Endodermal cell (in vitro differentiated cells): ENCODE measurements around the gene PITPNM3. TPM values are rescaled to one million over a fixed set of nuclear protein-coding genes. Genes with fewer than 3 reads are reported as not detected.
"Not testable (repeated sequence)": the region's sequence is repeated elsewhere in the genome, so short reads cannot be mapped to it uniquely, and the experiment has no call there.

Source experiments
- DNase-seq: peaks from one replicate; pipeline ENCODE4 v3.0.0-alpha.2; 2017
- H3K27ac ChIP-seq: 2 replicates; pipeline ENCODE4 v1.5.1; 2013; ENCODE audit warnings: mild to moderate bottlenecking, low read depth, low read length, moderate library complexity
- H3K27me3 ChIP-seq: 2 replicates; pipeline ENCODE4 v1.6.1; 2013; ENCODE audit warnings: mild to moderate bottlenecking, low read length, moderate library complexity; ENCODE audit not compliant: insufficient read depth, control insufficient read depth, poor library complexity, severe bottlenecking
- H3K36me3 ChIP-seq: 2 replicates; pipeline ENCODE4 v1.7.0; 2013; ENCODE audit warnings: mild to moderate bottlenecking, low read length, moderate library complexity; ENCODE audit not compliant: control insufficient read depth, insufficient read depth
- H3K4me1 ChIP-seq: one replicate; pipeline ENCODE4 v1.7.0; 2013; ENCODE audit warnings: low read length; ENCODE audit not compliant: control insufficient read depth, insufficient read depth
- H3K4me3 ChIP-seq: 2 replicates; pipeline ENCODE4 v1.5.1; 2013; ENCODE audit warnings: mild to moderate bottlenecking, low read length, moderate library complexity
- H3K9ac ChIP-seq: 2 replicates; pipeline ENCODE4 v1.6.1; 2013; ENCODE audit warnings: mild to moderate bottlenecking, low read length, moderate library complexity; ENCODE audit not compliant: poor library complexity, severe bottlenecking; ENCODE audit errors: extremely low read depth
- H3K9me3 ChIP-seq: 2 replicates; pipeline ENCODE4 v1.6.1; 2013; ENCODE audit warnings: mild to moderate bottlenecking, low read length, moderate library complexity; ENCODE audit not compliant: control insufficient read depth
- H3K27ac Mint-ChIP-seq: 2 replicates; pipeline ENCODE4 v1.8.0; 2020; ENCODE audit warnings: mixed read lengths
- H3K27me3 Mint-ChIP-seq: 2 replicates; pipeline ENCODE4 v1.8.0; 2021; ENCODE audit warnings: mild to moderate bottlenecking, mixed read lengths; ENCODE audit not compliant: insufficient read depth
- H3K36me3 Mint-ChIP-seq: 2 replicates; pipeline ENCODE4 v1.8.0; 2020; ENCODE audit warnings: low read depth, mixed read lengths
- H3K4me1 Mint-ChIP-seq: 2 replicates; pipeline ENCODE4 v1.8.0; 2020; ENCODE audit warnings: mixed read lengths
- H3K4me3 Mint-ChIP-seq: 2 replicates; pipeline ENCODE4 v1.8.0; 2020; ENCODE audit warnings: mild to moderate bottlenecking, moderate library complexity, mixed read lengths
- H3K9me3 Mint-ChIP-seq: 2 replicates; pipeline ENCODE4 v1.8.0; 2020; ENCODE audit warnings: mild to moderate bottlenecking, mixed read lengths
- WGBS, 2 experiments: methylation state at CpG; one replicate each; pipeline versions ENCODE4 v1.1.5 to v1.1.7; 2013; ENCODE audit warnings: missing lambda C conversion rate in 2 of 2, mixed read lengths in 1 of 2; ENCODE audit not compliant: insufficient coverage in 1 of 2, insufficient read length in 1 of 2; 5-methylcytosine and 5-hydroxymethylcytosine counted together
- total RNA-seq, 2 donors: library from RNA; stranded (reverse); fragmentation: NEBNext Ultra II Directional in 1 of 2; extraction: Animal tissue kit (Norgen Biotek cat#: 25700) in 1 of 2; gene quantifications; 2 replicates in 1 of 2; 3 replicates in 1 of 2; pipeline ENCODE4 v1.2.1, GENCODE V29; 2021
- TF ChIP-seq, protein P1 (sequence below): fragments of 200-600 bp; sonication (generic); conservative IDR thresholded peaks from 2 replicates; pipeline ENCODE4 v1.5.0; 2021; ENCODE audit warnings: antibody characterized with exemption, mild to moderate bottlenecking

Gene PITPNM3
- total RNA-seq, 2 donors from 2014 or later, result 1.8 to 2.7 TPM

- Histone ChIP-seq H3K4me3 (no peak overlapping the region), H3K36me3 (no peaks in the 10 kb centered on the region), H3K4me1 (no peaks in the 10 kb centered on the region), H3K9me3 (no peaks in the 10 kb centered on the region), H3K9ac (no peak overlapping the region), H3K27ac (no peak overlapping the region), H3K27me3 (no peaks in the 10 kb centered on the region)
- Mint-ChIP-seq H3K4me3 (no peak overlapping the region), H3K4me1 (peaks cover 11% of the 10 kb centered on the region), H3K9me3 (no peaks in the 10 kb centered on the region), H3K27me3 (no peaks in the 10 kb centered on the region), H3K36me3 (no peaks in the 10 kb centered on the region), H3K27ac (no peak overlapping the region)
- TF ChIP-seq, protein P1, sequence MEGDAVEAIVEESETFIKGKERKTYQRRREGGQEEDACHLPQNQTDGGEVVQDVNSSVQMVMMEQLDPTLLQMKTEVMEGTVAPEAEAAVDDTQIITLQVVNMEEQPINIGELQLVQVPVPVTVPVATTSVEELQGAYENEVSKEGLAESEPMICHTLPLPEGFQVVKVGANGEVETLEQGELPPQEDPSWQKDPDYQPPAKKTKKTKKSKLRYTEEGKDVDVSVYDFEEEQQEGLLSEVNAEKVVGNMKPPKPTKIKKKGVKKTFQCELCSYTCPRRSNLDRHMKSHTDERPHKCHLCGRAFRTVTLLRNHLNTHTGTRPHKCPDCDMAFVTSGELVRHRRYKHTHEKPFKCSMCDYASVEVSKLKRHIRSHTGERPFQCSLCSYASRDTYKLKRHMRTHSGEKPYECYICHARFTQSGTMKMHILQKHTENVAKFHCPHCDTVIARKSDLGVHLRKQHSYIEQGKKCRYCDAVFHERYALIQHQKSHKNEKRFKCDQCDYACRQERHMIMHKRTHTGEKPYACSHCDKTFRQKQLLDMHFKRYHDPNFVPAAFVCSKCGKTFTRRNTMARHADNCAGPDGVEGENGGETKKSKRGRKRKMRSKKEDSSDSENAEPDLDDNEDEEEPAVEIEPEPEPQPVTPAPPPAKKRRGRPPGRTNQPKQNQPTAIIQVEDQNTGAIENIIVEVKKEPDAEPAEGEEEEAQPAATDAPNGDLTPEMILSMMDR, result no peak
- 89 to 90% methylated on average over 6 to 13 of the region's 13 CpGs for WGBS, 2 experiments
- DNase-seq, result no peak
Observed at GRCh38 chr17:6487251-6488007, 68.9 kb downstream of the PITPNM3 start.

GRCh38 chr17:6485646-6486412, 70.5 kb downstream of the PITPNM3 start:
- DNase-seq, result no peak
- TF ChIP-seq, protein P1, result no peak
- Histone ChIP-seq H3K9ac (no peak overlapping the region), H3K4me3 (no peak overlapping the region), H3K9me3 (no peaks in the 10 kb centered on the region), H3K36me3 (no peaks in the 10 kb centered on the region), H3K27me3 (no peaks in the 10 kb centered on the region), H3K27ac (no peak overlapping the region), H3K4me1 (no peaks in the 10 kb centered on the region)
- Mint-ChIP-seq H3K27me3 (no peaks in the 10 kb centered on the region), H3K9me3 (no peaks in the 10 kb centered on the region), H3K36me3 (no peaks in the 10 kb centered on the region), H3K4me1 (peaks cover 11% of the 10 kb centered on the region), H3K27ac (no peak overlapping the region), H3K4me3 (no peak overlapping the region)
- WGBS, 2 experiments, result 69 to 82% methylated on average over 3 to 5 of the region's 5 CpGs

- H3K4me3 Mint-ChIP-seq, result no peak overlapping the region
- peaks cover 22% of the 10 kb centered on the region for H3K4me1 Mint-ChIP-seq
- no peaks in the 10 kb centered on the region for H3K9me3 ChIP-seq
- H3K4me3 ChIP-seq, result no peak overlapping the region
- WGBS, 2 experiments, result 88 to 89% methylated on average over 3 to 16 of the region's 16 CpGs
- DNase-seq, result no peak
- H3K27ac ChIP-seq, result no peak overlapping the region
- H3K27me3 ChIP-seq, result no peaks in the 10 kb centered on the region
- H3K9ac ChIP-seq, result no peak overlapping the region
- no peaks in the 10 kb centered on the region for H3K36me3 Mint-ChIP-seq
- no peaks in the 10 kb centered on the region for H3K9me3 Mint-ChIP-seq
- peaks cover 3% of the 10 kb centered on the region for H3K4me1 ChIP-seq
- H3K36me3 ChIP-seq, result no peaks in the 10 kb centered on the region
- TF ChIP-seq, protein P1, result no peak
- H3K27ac Mint-ChIP-seq, result no peak overlapping the region
- H3K27me3 Mint-ChIP-seq, result no peaks in the 10 kb centered on the region
Observed at GRCh38 chr17:6483507-6483906, 72.8 kb downstream of the PITPNM3 start.

DNA sequence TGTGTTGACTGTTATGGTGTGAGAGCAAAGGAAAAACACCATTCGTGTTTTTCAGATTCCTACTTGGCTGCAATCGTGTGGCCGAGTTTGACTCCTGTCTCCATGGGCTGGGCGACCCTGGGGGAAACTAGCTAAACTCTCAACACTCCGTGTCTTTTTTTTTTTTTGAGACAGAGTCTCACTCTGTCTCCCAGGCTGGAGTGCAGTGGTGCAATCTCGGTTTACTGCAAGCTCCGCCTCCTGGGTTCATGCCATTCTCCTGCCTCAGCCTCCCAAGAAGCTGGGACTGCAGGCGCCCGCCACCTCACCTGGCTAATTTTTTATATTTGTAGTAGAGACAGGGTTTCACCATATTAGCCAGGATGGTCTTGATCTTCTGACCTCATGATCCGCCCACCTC, 73.6 kb downstream of the PITPNM3 start:
- H3K27me3 Mint-ChIP-seq, H3K27ac Mint-ChIP-seq, H3K36me3 Mint-ChIP-seq, H3K27ac ChIP-seq, H3K4me3 Mint-ChIP-seq, H3K36me3 ChIP-seq, H3K27me3 ChIP-seq, H3K9ac ChIP-seq, H3K4me3 ChIP-seq, DNase-seq, H3K9me3 ChIP-seq, H3K9me3 Mint-ChIP-seq, H3K4me1 ChIP-seq: not testable (repeated sequence)
- 89 to 90% methylated on average over 7 to 10 of the region's 10 CpGs for WGBS, 2 experiments
- H3K4me1 Mint-ChIP-seq, result peaks cover 22% of the 10 kb centered on the region
